ENCODE results near the gene FBN1.

DNA sequence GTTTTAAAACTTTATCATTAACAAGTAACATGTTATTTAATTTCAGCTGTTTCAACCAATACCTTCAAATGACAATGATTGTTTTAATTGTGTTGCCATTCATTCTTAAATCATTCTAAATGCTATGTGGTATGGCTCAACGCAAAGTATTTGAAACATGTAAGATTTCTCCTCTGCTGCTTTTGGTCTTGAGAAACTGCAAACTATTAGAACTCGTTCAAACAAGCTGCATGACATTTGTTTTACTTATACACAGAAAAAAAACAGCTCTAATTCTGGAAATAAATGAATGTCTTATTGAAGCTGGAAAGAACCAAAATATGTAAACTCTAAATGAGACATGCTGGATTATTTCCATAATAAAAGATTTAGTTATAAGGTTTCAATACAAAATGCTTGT lies 29.3 kb downstream of the FBN1 start:
- TF ChIP-seq, protein P1, sequence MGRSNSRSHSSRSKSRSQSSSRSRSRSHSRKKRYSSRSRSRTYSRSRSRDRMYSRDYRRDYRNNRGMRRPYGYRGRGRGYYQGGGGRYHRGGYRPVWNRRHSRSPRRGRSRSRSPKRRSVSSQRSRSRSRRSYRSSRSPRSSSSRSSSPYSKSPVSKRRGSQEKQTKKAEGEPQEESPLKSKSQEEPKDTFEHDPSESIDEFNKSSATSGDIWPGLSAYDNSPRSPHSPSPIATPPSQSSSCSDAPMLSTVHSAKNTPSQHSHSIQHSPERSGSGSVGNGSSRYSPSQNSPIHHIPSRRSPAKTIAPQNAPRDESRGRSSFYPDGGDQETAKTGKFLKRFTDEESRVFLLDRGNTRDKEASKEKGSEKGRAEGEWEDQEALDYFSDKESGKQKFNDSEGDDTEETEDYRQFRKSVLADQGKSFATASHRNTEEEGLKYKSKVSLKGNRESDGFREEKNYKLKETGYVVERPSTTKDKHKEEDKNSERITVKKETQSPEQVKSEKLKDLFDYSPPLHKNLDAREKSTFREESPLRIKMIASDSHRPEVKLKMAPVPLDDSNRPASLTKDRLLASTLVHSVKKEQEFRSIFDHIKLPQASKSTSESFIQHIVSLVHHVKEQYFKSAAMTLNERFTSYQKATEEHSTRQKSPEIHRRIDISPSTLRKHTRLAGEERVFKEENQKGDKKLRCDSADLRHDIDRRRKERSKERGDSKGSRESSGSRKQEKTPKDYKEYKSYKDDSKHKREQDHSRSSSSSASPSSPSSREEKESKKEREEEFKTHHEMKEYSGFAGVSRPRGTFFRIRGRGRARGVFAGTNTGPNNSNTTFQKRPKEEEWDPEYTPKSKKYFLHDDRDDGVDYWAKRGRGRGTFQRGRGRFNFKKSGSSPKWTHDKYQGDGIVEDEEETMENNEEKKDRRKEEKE (IDR thresholded peaks at IDR 0.05) = no peak
- TF ChIP-seq ETV6 (conservative IDR thresholded peaks at IDR 0.05 in 1 of 2, IDR thresholded peaks at IDR 0.05 in 1 of 2; ENCODE audit: borderline replicate concordance in 1 of 2, low read depth in 1 of 2) (no peak), YY1 (IDR thresholded peaks at IDR 0.05; ENCODE audit: low read depth, low read length) (no peak), POLR2A (IDR thresholded peaks at IDR 0.05; ENCODE audit: low read depth, low read length) (no peak), RAD21 (IDR thresholded peaks at IDR 0.05; ENCODE audit: insufficient read depth, low read depth, low read length) (no peak), CBX5 (IDR thresholded peaks at IDR 0.05; ENCODE audit: low read depth) (no peak), EZH2 (IDR thresholded peaks at IDR 0.05; ENCODE audit: borderline replicate concordance, control insufficient read depth, low read depth, low read length) (no peak)
- TF ChIP-seq, protein P2, sequence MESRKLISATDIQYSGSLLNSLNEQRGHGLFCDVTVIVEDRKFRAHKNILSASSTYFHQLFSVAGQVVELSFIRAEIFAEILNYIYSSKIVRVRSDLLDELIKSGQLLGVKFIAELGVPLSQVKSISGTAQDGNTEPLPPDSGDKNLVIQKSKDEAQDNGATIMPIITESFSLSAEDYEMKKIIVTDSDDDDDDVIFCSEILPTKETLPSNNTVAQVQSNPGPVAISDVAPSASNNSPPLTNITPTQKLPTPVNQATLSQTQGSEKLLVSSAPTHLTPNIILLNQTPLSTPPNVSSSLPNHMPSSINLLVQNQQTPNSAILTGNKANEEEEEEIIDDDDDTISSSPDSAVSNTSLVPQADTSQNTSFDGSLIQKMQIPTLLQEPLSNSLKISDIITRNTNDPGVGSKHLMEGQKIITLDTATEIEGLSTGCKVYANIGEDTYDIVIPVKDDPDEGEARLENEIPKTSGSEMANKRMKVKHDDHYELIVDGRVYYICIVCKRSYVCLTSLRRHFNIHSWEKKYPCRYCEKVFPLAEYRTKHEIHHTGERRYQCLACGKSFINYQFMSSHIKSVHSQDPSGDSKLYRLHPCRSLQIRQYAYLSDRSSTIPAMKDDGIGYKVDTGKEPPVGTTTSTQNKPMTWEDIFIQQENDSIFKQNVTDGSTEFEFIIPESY (IDR thresholded peaks at IDR 0.05) = no peak
- TF ChIP-seq, protein P3, sequence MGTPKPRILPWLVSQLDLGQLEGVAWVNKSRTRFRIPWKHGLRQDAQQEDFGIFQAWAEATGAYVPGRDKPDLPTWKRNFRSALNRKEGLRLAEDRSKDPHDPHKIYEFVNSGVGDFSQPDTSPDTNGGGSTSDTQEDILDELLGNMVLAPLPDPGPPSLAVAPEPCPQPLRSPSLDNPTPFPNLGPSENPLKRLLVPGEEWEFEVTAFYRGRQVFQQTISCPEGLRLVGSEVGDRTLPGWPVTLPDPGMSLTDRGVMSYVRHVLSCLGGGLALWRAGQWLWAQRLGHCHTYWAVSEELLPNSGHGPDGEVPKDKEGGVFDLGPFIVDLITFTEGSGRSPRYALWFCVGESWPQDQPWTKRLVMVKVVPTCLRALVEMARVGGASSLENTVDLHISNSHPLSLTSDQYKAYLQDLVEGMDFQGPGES (IDR thresholded peaks at IDR 0.05) = no peak
- TF ChIP-seq, protein P4, sequence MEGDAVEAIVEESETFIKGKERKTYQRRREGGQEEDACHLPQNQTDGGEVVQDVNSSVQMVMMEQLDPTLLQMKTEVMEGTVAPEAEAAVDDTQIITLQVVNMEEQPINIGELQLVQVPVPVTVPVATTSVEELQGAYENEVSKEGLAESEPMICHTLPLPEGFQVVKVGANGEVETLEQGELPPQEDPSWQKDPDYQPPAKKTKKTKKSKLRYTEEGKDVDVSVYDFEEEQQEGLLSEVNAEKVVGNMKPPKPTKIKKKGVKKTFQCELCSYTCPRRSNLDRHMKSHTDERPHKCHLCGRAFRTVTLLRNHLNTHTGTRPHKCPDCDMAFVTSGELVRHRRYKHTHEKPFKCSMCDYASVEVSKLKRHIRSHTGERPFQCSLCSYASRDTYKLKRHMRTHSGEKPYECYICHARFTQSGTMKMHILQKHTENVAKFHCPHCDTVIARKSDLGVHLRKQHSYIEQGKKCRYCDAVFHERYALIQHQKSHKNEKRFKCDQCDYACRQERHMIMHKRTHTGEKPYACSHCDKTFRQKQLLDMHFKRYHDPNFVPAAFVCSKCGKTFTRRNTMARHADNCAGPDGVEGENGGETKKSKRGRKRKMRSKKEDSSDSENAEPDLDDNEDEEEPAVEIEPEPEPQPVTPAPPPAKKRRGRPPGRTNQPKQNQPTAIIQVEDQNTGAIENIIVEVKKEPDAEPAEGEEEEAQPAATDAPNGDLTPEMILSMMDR (IDR thresholded peaks at IDR 0.05 in 2 of 3, conservative IDR thresholded peaks at IDR 0.05 in 1 of 3; ENCODE audit: control insufficient read depth in 2 of 3, extremely low read depth in 1 of 3, insufficient read depth in 1 of 3, low read depth in 3 of 3, low read length in 3 of 3) = no peak
